ENCODE results near the gene NELFB.

The NELFB gene

DNA sequence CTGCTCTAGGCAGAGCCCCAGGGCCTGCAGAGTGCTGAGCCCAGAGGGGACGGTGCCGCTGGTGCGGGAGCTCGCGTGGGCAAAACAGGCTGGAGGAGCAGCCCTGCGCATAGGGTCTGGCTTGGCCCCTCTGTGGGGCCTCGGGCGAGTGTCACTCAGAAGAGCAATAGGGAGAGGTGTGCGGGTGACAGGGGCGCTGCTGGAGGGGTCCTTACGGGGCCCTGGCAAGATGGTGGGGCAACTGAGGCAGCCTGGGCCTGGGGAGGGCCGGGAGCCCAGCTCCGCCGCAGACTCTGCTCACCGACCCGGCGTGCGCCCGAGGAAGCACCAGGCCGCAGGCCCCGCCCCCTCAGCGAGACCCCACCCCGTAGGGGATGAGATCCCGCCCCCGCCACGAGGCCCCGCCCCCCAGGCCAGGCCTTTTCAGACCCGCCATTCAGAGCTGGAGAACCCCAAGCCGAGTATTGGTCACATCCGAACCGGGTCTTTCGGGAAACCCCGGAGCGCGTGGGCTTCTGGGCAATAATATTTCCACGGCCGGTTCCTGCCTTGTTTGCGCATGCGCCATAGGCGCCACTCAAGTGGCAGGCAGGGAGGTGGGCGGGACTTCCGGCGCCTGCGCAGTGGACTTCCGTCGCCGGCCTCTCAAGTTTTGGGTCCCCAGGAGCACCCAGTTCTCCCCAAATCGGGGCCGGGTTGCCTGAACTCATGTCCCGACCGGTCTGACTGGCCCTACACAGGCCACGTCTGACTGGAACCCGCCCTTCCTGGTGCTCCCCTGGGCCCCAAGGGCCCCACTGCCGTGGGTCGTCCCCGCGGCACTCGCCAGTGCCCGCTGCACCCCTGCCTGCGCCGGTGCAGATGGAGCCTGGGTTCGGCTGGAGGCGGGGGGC is 31.8 kb upstream of the NELFB start:
- peak; percentile 93 for DNase-seq (ENCODE audit: low spot score)

- no peak for DNase-seq (ENCODE audit: low spot score)
These were observed 30.1 kb upstream of the NELFB start, which contains the start of gene CYSRT1 for GRCh38 chr9:137224830-137225694. Gene CYSRT1 (plus strand): TSS chr9:137225174. CDS start chr9:137225622, 448 bp downstream.

DNA sequence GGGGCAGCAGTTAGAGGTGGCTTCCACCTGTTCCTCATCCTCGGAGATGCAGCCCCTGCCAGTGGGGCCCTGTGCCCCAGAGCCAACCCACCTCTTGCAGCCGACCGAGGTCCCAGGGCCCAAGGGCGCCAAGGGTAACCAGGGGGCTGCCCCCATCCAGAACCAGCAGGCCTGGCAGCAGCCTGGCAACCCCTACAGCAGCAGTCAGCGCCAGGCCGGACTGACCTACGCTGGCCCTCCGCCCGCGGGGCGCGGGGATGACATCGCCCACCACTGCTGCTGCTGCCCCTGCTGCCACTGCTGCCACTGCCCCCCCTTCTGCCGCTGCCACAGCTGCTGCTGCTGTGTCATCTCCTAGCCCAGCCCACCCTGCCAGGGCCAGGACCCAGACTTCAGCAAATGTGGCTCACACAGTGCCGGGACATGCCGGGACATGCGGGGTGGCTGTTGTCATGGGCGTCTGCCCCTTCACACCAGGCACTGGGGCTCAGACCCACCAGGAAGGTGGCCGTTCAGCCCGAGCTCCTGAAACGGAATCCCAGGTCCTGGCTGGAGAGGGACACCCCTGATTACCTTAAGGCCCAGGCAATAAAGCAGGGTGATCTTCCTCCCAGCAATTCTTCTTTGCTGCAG is 29.3 kb upstream of the NELFB start:
- DNase-seq (ENCODE audit: low spot score): no peak

GRCh38 chr9:137226338-137227053 is 28.6 kb upstream of the NELFB start:
- no peak for DNase-seq (ENCODE audit: low spot score)

GRCh38 chr9:137227054-137227852 is 27.9 kb upstream of the NELFB start, which contains the start of gene RNF224:
Gene RNF224 (plus strand): TSS chr9:137227502. CDS start chr9:137228336, 834 bp downstream.
- peak; percentile 73 for DNase-seq (ENCODE audit: low spot score)

DNA sequence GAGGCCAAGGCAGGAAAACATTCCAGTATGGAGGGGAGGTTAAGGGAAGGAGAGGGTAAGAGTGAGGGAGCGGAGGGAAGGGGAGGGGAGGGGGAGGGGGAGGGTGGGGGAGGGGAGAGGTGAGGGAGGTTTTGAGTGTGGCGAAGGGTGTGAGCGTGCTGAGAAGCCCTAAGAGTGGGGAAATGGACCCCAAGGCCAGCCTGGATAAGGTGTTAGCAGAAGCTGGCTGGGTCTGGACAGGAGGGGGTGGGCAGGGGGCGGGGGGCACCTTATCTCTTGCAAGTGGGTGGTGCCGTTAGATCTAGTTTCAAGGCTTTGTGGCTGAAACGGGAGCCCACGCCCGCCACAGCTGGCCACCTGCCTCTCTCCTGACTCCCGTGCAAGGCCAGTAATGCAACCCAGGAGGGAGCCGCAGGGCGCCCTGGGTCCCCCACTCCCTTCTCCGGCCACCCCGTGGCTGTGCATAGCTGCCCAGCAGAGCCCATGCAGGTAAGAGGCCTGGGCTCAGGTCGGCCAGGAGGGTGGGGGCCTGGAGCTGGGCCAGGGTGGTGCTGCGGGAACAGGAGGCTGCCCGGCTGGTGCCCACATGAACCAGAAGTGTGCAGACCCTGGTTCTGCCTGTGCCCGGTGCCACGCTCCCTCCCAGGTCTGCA is 27.1 kb upstream of the NELFB start:
- DNase-seq (ENCODE audit: low spot score): no peak

DNA sequence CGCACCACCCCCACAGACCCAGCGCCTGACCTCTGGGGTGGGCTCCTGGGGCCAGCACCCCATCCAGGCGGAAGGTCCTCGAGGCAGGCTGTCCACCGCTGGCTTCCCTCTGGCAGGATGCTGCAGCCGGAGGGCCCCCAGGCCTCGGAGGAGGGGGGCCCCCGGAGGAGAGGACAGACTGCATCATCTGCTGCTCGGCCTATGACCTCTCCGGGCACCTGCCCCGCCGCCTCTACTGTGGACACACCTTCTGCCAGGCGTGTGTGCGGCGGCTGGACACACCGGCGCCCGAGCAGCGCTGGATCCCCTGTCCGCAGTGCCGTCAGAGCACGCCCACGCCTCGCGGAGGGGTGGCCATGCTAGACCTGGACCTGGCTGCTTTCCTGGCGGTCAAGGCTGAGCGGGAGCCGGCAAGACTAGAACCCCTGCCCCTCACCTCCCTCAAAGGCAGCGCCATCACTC is 26.6 kb upstream of the NELFB start:
- DNase-seq (ENCODE audit: low spot score): no peak

- no peak for DNase-seq (ENCODE audit: low spot score)
These were observed 25.9 kb upstream of the NELFB start for GRCh38 chr9:137228968-137229896.

- DNase-seq (ENCODE audit: low spot score): no peak
These were observed 25.0 kb upstream of the NELFB start for GRCh38 chr9:137229903-137230704.

DNA sequence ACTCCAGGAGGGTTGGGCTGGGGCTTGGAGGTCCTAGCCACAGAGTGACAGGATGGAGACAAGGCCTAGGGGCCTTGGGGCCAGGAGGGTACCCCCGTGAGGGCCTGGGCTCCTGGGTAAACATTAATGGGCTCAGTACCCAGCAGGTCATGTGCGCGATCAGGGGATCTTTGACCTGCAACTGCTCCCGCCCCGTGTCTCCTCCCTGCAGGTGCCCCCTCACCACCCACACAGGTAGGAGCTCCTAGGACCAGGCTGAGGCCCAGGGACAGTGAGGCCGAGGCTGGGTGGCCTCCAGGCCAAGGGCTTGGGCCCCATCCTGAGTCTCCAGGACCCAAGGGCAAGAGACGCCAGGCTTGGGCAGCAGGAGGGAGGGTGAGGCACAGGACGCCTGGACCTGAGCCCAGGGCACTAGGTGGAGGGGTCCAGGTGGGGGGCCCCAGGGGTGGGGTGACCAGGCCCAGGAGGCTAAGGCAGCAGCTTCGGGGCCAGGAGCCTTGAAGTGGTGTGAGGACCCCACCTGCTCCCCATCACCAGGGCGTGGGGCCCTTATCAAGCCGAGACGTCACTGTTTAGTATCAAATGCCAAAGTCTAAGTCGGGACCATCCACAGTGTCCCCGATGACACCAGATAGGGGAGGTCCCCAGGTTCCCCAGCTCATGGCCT is 24.3 kb upstream of the NELFB start, which contains the start of gene SLC34A3:
TSS of gene SLC34A3 (plus strand) at position 197 of the 667 bp plus-strand sequence. CDS start 802 bp downstream, outside the sequence.
- no peak for DNase-seq (ENCODE audit: low spot score)

DNA sequence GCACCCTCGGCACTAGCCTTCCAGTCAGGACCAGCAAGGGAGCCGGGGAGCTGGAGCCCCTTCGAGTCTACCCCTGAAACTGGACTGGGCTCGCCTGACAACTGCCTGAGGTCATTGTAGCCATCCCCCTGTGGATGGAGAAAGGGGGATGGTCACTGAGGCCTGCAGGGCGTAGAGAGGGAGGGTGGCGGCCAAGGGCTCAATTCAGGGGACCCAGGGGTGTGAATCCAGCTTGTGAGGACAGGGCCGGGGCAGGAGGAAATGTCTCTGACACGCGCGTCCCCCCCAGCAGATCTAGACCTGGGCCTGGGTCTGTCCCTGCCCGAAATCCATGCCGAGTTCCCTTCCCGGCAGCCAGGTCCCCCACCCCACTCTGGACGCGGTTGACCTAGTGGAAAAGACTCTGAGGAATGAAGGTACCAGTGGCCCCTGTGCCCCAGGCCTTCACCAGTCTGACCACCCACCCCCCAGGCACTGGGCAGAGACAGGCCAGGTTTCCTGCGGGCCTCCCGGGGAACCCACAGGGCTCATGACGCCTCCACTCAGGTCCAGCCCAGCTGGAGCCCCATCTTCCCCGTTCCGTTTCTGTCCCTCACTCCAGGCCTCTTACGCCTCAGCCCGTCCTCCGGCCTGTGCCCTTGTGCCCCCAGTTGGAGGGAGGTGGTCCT is 23.6 kb upstream of the NELFB start:
- no peak for DNase-seq (ENCODE audit: low spot score)

DNA sequence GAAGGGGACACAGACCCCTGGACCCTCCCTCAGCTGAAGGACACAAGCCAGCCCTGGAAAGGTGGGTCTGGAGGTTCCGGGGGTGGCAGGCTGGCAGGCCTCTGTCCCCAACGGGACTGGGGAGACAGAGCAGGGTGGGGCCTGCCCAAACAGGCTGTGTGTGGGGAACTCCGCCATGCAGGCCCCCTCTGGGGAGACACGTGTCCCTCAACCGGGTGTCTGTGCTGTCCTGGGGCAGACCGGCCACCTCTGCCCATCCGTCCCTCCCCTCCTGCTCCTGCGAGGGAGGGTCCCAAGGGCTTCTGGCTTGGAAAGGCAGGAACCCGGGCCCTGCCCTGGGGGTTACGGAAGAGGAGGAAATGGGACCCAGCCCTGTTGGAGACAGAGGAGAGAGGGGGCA is 23.0 kb upstream of the NELFB start:
- no peak for DNase-seq (ENCODE audit: low spot score)

- DNase-seq (ENCODE audit: low spot score): no peak
These were observed 22.6 kb upstream of the NELFB start for GRCh38 chr9:137232510-137232909.

GRCh38 chr9:137233143-137233980 is 21.8 kb upstream of the NELFB start:
- DNase-seq (ENCODE audit: low spot score): no peak

DNA sequence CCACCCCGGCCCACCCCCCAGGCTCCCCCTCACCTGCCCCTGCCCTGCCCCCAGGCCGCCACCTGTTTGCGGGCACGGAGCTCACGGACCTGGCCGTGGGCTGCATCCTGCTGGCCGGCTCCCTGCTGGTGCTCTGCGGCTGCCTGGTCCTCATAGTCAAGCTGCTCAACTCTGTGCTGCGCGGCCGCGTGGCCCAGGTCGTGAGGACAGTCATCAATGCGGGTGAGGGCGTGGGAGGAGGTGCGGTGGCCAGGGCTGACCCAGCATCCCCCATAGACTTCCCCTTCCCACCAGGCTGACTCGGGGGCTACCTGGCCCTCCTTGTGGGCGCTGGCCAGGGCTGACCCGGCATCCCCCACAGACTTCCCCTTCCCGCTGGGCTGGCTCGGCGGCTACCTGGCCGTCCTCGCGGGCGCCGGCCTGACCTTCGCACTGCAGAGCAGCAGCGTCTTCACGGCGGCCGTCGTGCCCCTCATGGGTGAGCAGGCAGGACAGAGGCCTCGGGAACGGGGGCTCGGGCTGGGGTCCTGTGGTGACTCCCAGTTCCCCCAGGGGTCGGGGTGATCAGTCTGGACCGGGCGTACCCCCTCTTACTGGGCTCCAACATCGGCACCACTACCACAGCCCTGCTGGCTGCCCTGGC is 21.0 kb upstream of the NELFB start:
- no peak for DNase-seq (ENCODE audit: low spot score)

Data from Ammon's horn (tissue), 1 donor.